AG04449 (cell line): ENCODE results near the gene KPNB1.

Experiments used
- CTCF ChIA-PET: fragments of 350-600 bp; formaldehyde crosslinking; extraction: SDS; loops from one replicate; lab custom pipeline; 2021; ENCODE audit warnings: antibody characterized with exemption; lab: Yijun Ruan, JAX
- POLR2A ChIA-PET: fragments of 400-600, 350-600 bp; formaldehyde crosslinking; extraction: SDS; loops from one replicate; lab custom pipeline; 2020; ENCODE audit warnings: antibody characterized with exemption, inconsistent platforms; lab: Yijun Ruan, JAX
- DNase-seq: peaks from one replicate; pipeline ENCODE4 v3.0.0-alpha.2; 2010; ENCODE audit warnings: low read depth, low spot score
- H3K4me3 ChIP-seq: 2 replicates; pipeline ENCODE4 v1.5.1; 2011; ENCODE audit warnings: low read depth, mild to moderate bottlenecking, control low read depth, low read length
- CTCF ChIP-seq: IDR thresholded peaks from one replicate; pipeline ENCODE4 v1.5.1; 2011; ENCODE audit warnings: mild to moderate bottlenecking, moderate library complexity, low read length, control low read depth, inconsistent platforms; ENCODE audit not compliant: insufficient read depth; ENCODE audit errors: missing control alignments

KPNB1 gene

GRCh38 chr17:47719411-47720152 is 69.9 kb downstream of the KPNB1 start:
- peak; percentile 21 for DNase-seq
- H3K4me3 ChIP-seq = peak overlapping the region; percentile 6; the same call in 1 of the 2 replicates
- no peak for TF ChIP-seq CTCF
- CTCF ChIA-PET = interaction anchor here (1.8 to 6.3 kb wide), 2 partner anchors 11 to 20 kb away, joined by 5 to 62 read pairs; no protein-coding TSS in a partner anchor
- POLR2A ChIA-PET = no interaction called here

GRCh38 chr17:47720196-47720595 is 70.5 kb downstream of the KPNB1 start:
- no peak for DNase-seq
- no peak for TF ChIP-seq CTCF
- H3K4me3 ChIP-seq = no peak overlapping the region
- POLR2A ChIA-PET = no interaction called here
- CTCF ChIA-PET = interaction anchor here (6.3 kb wide), 1 partner anchor 21 kb away, joined by 62 read pairs; no protein-coding TSS in a partner anchor

- DNase-seq = no peak
- no peak overlapping the region for H3K4me3 ChIP-seq
- no peak for TF ChIP-seq CTCF
- POLR2A ChIA-PET = no interaction called here
- CTCF ChIA-PET = no interaction called here
Measured at GRCh38 chr17:47720754-47721533, 71.2 kb downstream of the KPNB1 start.

GRCh38 chr17:47721725-47722124 is 72.0 kb downstream of the KPNB1 start:
- no peak for DNase-seq
- H3K4me3 ChIP-seq = no peak overlapping the region
- no peak for TF ChIP-seq CTCF
- CTCF ChIA-PET = interaction anchor here (1.9 kb wide), 1 partner anchor 24 kb away, joined by 4 read pairs; no protein-coding TSS in a partner anchor
- POLR2A ChIA-PET = no interaction called here

- no peak overlapping the region for H3K4me3 ChIP-seq
- CTCF ChIA-PET = interaction anchor here (1.4 to 1.8 kb wide), 2 partner anchors 9 to 27 kb away, joined by 3 to 7 read pairs; partner anchors contain the start of gene TBX21
- DNase-seq = no peak
- TF ChIP-seq CTCF = no peak
- POLR2A ChIA-PET = no interaction called here
Measured at GRCh38 chr17:47724705-47725104, 75.0 kb downstream of the KPNB1 start.
